Measurements from ENCODE around the gene TMPRSS3.

Gene TMPRSS3

GRCh38 chr21:42350927-42351426 is 44.9 kb downstream of the TMPRSS3 start, which contains the start of gene TFF2:
Gene TFF2, minus strand, starts transcription at chr21:42350994. Its CDS starts 37 bp downstream, at chr21:42350957.
- DNase-seq (ENCODE audit: low read depth), result no peak

DNA sequence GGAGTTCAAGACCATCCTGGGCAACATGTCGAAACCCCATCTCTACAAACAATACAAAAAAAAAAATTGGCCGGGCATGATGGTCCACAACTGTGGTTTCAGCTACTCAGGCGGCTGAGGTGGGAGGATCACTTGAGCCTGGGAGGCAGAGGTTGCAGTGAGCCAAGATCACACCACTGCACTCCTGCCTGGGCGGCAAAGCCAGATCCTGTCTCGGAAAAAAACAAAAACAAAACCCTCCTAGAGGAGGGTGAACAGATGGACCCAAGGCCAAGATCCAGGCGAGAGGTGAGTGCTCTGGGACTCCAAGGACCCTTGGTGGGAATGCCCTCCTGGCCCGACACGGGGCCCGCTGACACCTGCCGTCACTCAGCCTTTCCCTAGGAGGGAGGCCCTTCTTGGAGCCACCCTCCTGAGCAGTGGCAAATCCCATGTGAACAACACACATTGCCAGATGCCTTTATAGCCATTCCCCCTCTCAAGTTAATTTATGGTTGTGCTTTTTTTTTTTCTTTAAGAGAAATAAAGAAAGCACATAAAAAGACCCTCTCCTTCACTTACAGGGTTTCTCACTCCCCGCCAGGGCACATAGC is 45.4 kb downstream of the TMPRSS3 start:
- no peak for DNase-seq (ENCODE audit: low read depth)

GRCh38 chr21:42349420-42350317 is 46.2 kb downstream of the TMPRSS3 start:
- no peak for DNase-seq (ENCODE audit: low read depth)

DNA sequence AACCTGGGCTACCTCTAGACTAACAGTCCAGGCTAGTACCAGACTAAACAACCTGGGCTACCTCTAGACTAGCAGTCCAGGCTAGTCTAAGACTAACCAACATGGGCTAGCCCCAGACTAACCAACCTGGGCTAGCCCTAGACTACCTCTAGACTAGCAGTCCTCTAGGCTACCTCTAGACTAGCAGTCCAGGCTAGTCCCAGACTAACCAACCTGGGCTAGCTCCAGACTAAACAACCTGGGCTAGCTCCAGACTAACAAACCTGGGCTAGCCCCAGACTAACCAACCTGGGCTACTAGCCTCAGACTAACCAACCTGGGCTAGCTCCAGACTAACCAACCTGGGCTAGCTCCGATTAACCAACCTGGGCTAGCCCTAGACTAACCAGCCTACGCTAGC is 47.1 kb downstream of the TMPRSS3 start:
- DNase-seq (ENCODE audit: low read depth), result no peak

DNA sequence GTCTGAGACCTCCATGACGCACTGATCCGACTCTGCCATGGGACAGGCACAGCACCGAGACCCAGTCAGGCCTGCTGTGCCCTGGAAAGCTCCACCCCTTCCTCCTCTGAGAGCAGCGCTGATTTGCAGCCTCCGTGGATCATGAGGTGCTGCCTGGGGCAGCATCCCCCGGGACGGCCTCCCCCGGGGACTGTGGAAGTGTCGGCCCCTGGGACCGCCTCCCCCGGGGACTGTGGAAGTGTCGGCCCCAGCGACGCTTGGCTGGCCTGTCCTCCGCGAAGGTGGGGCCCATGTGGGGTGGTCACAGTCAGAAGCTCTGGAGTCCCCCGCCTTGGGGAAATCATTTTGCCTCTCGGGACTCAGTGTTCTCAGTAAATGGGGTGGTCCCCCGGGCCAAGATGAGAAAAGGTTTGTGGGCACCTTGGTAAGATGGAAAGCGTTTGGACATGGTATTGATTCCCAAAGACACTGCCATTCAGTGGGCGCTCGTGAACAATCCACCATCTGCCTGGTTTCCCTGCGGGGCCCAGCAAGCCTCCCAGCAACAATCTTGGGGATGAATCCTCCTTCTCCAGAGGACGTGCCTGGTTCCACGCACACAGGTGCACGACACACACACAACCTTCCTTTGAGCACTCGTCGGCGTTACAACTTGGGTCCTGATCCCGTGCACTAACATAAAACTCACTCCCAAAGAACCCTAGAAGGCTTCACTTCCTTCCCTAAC is 48.1 kb downstream of the TMPRSS3 start:
- DNase-seq (ENCODE audit: low read depth), result no peak

GRCh38 chr21:42346866-42347600 is 48.8 kb downstream of the TMPRSS3 start:
- no peak for DNase-seq (ENCODE audit: low read depth)

GRCh38 chr21:42346441-42346840 is 49.4 kb downstream of the TMPRSS3 start:
- DNase-seq (ENCODE audit: low read depth), result no peak

- DNase-seq (ENCODE audit: low read depth), result no peak
Measured at GRCh38 chr21:42344631-42345030, 51.2 kb downstream of the TMPRSS3 start.

GRCh38 chr21:42343963-42344510 is 51.8 kb downstream of the TMPRSS3 start:
- no peak for DNase-seq (ENCODE audit: low read depth)

DNA sequence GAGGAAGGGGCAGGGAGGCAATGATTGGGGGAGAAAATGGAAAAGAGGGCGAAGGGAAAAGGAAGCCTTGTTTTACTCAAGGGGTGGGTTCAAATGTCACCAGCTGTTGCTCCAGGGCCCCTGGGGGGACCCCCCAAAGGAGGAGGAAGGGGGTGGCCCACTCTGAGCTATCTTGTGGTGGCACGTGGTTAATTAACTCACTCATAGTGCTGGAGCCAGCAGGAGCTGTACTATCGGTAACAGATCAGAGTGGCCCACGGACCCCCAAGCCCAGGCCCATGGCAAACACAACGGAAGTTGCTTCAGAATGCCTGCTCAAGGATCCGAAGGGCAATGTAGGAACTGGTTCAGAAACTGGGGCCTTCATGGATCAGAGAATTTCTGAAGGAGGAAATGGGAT is 52.3 kb downstream of the TMPRSS3 start:
- no peak for DNase-seq (ENCODE audit: low read depth)

- no peak for DNase-seq (ENCODE audit: low read depth)
Measured at GRCh38 chr21:42343101-42343500, 52.8 kb downstream of the TMPRSS3 start.

DNA sequence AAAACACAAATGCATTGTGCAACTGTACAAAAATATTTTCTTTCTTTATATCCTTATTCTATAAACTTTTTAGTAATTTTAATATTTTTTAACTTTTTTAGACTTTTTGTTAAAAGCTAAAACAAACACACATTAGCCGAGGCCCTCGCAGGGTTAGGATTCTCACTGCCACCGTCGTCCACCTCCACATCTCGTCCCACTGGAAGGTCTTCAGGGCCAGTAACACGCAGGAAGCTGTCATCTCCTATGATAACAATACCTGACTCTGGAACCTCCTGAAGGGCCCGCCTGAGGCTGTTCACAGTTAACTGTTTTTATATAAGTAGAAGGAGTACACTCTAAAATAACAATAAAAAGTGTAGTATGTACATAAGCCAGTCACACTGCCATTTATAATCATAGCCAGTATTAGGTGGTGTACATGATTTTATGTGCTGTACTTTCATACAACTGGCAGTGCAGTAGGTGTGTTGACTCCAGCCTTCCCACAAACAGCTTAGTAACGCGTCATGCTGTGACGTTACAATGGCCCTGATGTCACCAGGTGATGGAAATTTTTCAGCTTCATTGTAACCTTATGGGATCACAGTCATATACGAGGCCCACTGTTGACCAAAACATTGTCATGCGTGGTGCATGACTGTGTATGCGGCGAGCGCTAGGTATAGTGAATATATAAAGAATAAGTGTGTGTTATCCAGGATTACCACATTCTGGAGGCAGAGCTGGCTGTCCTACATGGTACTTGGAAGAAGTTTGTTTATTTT is 53.9 kb downstream of the TMPRSS3 start:
- DNase-seq (ENCODE audit: low read depth), result no peak

DNA sequence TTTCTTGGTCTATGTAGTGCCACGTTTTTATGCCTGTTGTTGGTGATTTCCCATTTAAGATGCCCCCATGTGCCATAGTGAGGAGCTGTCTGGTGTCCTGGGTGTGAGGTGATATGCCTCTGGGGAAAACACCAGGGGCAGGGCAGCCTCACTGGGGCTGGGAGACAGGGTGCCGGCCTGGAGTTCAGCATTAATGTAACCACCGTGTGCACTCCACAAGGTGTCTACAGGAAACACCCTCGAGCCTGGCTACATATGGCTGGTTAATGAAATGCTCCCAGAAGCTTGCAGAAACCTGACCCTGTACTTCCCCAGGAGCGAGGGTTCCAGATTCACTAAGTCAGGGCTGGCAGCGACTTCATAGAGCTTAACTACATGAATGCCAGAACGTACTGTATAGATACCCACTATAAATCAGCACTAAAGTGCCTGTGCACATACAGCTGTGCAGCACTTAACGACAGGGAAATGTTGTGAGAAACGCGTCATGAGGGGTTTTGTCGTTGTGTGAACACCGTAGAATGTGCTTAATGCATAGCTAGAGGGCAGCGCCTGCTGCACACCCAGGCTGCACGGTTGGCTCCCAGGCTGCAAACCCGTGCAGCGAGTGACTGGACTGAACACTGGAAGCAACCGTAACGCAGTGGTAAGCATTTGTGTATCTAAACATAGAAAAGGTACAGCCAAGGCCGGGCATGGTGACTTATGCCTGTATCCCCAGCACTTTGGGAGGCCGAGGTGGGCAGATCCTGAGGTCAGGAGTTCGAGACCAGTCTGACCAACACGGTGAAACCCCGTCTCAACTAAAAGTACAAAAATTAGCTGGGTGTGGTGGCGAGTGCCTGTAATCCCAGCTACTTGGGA is 55.4 kb downstream of the TMPRSS3 start:
- DNase-seq (ENCODE audit: low read depth), result no peak

DNA sequence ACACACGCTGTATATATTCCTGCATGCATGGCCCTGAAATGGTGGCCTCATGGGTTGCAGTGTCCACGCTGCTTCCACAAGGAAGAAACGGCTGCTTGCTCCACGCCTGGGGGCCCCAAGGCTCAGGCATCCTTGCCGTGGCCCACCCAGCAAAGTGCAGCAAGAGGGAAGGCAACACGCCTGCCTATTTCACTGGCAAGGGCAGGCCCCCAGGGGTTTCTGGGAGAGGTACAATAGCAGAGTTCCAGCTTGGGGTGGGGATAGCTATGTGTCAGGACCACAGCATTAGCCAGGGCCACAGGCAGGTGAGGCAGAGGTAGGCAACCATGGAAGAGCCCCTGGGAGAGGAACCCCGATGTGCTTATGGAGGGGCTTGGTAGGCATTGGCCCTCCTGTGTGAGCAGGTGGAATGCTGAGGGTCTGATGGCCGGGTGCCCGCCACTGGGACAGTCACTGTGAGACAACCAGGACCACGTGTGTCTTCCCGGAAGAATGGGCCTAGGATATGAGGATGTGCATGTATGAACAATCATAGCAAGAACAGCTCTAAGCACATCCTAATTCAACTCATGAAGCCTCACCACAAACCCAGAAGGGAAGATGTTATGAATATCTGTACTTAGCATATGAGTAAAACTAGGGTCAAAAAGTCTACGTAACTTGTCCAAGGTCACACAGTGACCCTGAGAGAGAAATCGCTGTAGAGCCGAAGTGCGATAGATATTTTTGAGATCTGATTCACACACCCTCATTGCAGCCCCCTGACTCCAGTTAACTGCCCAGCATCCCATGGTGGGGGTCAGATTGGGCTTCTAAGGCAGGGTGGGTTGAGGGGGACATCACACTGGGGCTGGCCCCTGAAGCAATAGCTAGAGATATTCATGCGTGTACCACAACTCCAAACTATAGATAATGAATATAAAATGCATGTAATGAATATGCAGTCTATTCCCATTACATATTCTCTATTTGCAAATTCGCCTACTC is 56.8 kb downstream of the TMPRSS3 start:
- DNase-seq (ENCODE audit: low read depth), result no peak

DNA sequence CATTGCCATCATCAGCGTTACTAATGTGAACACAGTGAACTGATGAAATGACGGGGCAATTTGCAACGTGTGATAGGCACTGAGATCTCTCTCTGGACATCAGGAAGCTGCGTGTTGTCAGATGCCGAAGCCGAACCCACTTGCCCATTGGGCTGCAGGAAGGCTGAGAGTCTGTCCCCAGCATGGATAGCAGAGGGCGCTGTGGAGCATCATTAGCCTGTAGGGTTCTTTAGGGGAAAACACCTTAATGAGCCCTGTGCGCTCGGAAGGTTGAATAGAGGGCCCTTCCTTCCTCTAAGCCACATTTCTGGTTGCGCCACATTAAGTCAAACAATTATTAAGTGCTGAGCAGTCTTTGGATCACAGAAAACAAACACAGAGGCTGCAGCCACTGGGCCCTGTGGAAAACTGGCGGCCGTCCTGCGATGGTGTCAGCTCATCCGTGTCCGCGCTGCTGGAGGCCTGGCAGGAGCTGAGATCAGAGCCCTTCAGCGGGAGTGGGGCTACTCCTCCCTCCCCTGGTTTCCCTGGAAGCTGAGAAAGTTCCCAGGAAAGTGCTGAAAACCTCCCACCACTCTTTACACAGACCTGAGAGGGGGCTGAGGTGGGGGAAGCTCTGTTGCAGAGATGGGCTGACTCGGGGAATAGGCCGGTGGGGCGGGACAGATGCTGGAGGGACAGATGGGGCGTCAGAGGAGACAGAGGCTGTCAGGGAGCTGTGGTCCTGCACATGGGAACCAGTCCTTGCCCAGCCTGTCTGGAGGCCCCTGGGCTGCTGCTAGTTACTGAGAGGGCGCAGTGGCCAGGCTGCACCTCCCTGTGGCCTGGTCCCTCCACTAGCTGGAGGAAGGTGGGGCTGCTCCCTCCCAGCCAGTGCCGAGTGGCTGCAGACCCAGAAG is 57.8 kb downstream of the TMPRSS3 start:
- DNase-seq (ENCODE audit: low read depth), result peak; percentile 6

- no peak for DNase-seq (ENCODE audit: low read depth)
Measured at GRCh38 chr21:42337276-42337675, 58.6 kb downstream of the TMPRSS3 start.

GRCh38 chr21:42336054-42336453 is 59.8 kb downstream of the TMPRSS3 start:
- peak; percentile 4 for DNase-seq (ENCODE audit: low read depth)
